AG10803 (cell line): Measurements from ENCODE around the gene GPR89A.
"Not testable (repeated sequence)": the region's sequence is repeated elsewhere in the genome, so short reads cannot be mapped to it uniquely, and the experiment has no call there.

Source experiments
- DNase-seq: peaks from one replicate; pipeline ENCODE4 v3.0.0; 2010; ENCODE audit warnings: low read depth
- H3K4me3 ChIP-seq: 2 replicates; pipeline ENCODE4 v1.5.1; 2011; ENCODE audit warnings: mild to moderate bottlenecking, low read length, control low read depth
- TF ChIP-seq, protein P1 (sequence below): conservative IDR thresholded peaks from 2 replicates; pipeline ENCODE4 v1.5.1; 2011; ENCODE audit warnings: mild to moderate bottlenecking, low read length, control low read depth, inconsistent platforms

GPR89A gene

DNA sequence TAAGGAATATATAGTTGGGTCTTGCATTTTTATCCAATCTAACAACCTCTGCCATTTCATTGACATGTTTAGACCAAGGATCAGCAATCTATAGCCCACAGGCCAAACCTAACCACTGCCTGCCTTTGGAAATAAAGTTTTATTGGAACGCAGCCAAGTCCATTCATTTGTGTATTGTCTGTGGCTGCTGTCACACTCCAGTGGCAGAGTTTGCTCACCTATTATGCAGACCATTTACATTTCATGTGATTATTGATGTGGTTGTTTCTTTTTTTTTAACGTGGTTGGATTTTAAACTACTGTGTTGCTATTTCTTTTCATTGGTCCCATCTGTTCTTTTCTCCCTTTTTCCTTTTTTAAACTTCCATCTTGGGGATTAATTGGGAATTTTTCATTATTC lies 54.7 kb downstream of the GPR89A start:
- not testable (repeated sequence) for DNase-seq, H3K4me3 ChIP-seq

DNA sequence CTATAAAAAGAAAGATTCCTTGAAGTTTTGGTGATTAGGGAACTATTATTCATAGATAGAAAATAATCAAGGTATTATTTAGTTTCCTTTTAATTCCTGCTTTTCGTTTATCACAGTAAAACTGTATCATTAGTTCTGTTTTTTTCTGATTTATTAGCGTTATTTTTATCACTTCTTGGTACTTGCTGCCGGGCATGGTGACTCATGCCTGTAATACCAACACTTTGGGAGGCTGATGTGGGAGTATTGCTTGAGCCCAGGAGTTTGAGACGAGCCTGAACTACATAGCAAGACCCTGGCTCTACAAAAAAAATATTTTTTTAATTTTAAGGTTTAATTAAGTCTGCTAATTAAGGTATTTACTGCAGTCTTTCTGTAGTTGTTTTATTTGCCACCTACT lies 57.2 kb downstream of the GPR89A start:
- DNase-seq: not testable (repeated sequence)

DNA sequence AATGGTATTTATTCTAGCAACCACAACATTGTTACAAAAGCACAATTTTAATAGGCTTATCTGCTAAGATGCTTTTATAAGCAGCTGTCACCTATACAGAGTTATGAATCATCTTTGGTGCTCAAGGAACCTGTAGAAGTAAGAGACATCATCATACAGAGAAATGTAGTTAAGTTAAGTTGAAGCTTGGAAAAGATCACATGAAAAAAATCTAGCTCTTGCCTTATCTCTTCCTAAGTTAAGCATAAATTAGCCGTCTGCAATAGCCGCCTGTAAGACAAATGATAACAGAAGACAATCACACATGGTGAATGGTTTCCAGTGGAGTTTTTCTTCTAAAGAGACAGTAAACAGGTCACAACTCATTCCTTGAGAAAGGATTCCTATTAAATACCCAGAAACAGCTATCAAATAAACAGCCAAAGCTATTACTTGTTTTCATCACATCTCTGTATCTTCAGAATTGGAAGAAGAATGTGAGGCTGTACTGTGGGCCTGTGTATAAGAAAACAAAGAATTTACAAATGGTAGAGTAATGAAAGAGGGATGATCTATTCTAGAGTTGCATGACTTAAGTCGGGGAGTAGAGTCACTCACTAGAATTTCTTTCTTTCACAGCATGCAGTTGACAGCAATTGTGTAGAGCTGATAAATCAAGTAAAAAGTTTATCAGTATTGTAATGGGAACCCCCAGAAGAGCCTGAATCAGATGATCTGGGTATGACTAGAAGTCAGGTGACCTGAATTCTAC lies 63.4 kb downstream of the GPR89A start:
- not testable (repeated sequence) for H3K4me3 ChIP-seq, DNase-seq

More for the DNA sequence above, 57.2 kb downstream of the GPR89A start:
- H3K4me3 ChIP-seq: not testable (repeated sequence)

DNA sequence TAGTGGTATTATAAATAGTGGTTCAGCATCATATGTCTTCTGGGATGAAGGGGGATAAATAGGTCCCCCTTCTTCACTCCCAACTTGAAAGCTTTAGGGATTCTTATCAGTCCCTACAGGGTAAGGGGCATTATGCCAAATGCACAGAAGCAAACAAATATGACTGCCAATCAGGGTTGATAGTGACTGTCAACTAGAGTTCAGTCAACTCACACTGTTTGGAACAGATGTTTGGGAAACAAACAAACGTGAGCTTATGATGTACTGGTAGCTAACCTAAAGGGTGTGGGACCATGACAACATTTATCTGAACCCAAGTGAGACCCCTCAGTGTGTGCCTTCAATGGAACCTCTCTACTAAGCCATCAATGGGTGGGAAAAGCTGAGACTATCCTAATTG lies 65.4 kb downstream of the GPR89A start:
- not testable (repeated sequence) for DNase-seq, H3K4me3 ChIP-seq

DNA sequence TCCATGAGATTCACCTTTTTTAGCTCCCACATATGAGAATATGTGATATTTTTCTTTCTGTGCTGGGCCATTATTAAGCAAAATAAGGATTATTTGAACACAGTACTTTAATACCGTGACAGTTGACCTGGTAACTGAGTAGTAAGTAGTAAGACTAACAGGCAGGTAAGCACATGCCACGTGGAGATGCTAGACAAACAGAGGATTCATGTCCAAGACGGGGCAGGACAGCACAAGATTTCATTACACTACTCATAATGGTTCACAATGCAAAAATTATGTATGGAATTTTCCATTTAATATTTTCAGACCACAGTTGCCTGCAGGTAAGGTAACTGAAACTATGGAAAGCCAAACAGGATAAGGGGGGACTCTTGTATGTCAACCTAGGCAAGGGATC lies 77.1 kb downstream of the GPR89A start:
- not testable (repeated sequence) for DNase-seq, H3K4me3 ChIP-seq

DNA sequence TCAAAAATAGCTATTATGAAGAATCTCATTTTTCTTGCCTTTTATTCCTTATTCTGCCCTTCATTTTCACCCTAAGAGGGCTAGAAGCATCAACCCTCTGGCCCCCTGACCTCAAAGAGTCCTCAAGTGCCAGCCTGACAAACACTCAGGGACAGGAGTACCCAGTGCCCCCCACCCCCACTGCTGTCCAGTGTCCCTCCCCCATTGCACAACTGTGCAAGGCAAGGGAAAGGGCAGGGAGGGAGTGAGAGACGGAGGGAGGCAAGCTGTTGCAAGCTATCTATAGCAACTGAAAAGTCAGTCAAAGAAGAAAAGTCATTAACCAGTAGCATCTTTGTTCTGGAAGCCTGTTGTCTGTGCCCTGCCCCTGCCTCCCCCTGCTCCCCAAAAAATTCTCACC lies 78.3 kb downstream of the GPR89A start:
- not testable (repeated sequence) for DNase-seq, H3K4me3 ChIP-seq

DNA sequence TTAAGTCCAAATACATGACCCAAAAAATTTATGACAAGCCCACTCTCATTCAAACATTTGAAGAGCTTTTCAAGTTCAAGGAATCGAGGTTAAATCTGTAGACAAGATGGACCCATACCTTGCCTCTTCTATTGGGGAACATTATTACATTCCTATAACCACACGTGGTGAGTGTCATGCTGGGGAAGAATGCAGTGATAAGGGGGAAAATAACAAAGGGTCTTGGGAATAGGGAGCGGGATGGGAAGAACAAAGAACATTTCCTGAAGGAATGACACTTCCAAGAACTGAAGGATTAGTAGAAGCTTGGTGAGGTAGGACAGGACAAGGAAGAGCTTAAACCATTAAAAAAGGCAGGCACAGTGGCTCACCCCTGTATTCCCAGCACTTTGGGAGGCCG lies 80.5 kb downstream of the GPR89A start:
- DNase-seq: no peak
- no peak overlapping the region for H3K4me3 ChIP-seq
- TF ChIP-seq, protein P1, sequence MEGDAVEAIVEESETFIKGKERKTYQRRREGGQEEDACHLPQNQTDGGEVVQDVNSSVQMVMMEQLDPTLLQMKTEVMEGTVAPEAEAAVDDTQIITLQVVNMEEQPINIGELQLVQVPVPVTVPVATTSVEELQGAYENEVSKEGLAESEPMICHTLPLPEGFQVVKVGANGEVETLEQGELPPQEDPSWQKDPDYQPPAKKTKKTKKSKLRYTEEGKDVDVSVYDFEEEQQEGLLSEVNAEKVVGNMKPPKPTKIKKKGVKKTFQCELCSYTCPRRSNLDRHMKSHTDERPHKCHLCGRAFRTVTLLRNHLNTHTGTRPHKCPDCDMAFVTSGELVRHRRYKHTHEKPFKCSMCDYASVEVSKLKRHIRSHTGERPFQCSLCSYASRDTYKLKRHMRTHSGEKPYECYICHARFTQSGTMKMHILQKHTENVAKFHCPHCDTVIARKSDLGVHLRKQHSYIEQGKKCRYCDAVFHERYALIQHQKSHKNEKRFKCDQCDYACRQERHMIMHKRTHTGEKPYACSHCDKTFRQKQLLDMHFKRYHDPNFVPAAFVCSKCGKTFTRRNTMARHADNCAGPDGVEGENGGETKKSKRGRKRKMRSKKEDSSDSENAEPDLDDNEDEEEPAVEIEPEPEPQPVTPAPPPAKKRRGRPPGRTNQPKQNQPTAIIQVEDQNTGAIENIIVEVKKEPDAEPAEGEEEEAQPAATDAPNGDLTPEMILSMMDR: no peak

DNA sequence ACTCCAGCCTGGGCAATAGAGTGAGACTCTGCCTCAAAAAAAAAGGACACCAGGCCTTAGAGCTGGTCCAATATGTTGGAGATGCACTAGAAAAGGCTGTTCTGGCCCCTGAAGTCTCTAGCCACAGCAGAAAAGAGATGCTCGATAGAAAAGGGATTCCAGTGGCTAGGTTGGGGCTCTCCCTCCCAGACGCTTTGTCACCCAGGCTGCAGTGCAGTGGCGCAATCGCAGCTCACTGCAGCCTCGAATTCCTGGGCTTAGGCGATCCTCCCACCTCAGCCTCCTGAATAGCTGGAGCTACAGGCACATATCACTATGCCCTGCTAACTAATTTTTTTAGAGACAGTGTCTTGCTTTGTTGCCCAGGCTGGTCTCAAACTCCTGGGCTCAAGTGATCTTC lies 81.1 kb downstream of the GPR89A start:
- TF ChIP-seq, protein P1: no peak
- no peak overlapping the region for H3K4me3 ChIP-seq
- DNase-seq: no peak

DNA sequence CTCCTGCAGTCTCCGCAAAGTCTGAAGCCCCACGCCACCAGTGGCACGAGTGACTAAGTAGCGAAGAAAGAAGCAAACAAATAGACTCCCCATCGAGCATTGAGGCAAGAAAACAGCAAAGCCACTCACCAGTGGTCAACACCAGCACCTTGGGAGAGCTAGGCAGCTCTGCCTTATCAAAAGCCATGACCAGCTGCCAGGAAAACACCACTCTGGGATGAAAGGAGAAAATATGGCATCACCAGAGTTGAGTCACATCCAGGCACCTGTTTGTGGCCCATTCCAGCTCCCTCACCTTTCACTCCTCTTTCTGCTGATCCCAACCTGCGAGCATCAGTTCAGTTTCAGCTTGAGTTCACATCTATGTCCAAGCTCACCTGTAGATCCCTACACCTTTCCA lies 82.1 kb downstream of the GPR89A start:
- DNase-seq: no peak
- TF ChIP-seq, protein P1: no peak
- H3K4me3 ChIP-seq: no peak overlapping the region

DNA sequence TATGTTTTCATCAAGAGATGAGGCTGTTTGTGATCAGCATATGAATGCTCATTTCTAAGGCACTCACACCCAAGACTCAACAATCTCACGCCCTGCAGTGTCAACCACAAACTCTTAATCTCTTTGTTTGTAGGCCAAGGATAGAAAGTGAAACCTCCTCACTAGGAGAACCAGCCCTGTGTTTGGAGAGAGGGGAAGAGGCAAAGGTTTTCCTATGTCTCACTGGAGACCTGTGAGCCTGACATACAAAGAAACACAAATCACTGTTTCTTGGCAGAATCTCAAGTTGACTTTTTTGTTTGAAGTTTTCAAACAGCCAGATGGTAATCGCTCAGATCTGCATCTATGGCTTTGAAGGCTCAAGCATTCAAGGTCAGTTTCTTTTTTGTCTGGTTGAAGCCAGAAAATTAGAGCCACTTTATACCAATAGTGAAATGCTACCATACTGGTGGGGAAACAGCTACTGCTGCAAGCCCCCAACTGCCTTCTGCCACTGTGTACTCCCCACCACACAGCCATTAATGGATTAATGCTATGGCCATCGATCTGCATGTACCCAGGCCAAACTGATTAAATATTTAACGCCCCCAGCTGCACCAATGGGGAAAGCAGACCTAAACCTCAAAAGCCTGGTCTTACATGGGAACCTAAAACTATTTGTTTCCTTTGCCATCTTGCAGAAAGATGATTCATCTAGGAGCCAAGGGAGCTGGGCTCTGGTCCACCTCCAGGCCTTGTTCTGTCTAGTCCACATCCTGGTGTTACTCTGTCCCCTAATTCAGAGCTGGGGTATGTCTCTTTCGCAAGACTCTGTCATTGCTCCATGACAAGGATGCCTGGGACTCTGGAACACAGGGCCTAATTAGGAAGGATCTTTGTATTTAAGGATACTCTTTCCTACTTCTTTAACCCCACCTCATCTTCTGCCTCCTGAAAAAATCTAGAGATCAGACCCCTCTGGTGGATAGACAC lies 83.1 kb downstream of the GPR89A start:
- TF ChIP-seq, protein P1: 0 out of 2 replicates have a peak, but pooled peaks have one; percentile 11
- H3K4me3 ChIP-seq: no peak overlapping the region
- peak; percentile 93 for DNase-seq
